Loucy (cell line): ENCODE results near the gene MIA2.

ENCODE experiments used
- CTCF ChIP-seq: fragments of 200-600 bp; sonication (generic); conservative IDR thresholded peaks from 2 replicates; pipeline ENCODE4 v1.5.1; 2014; ENCODE audit warnings: mild to moderate bottlenecking, antibody characterized with exemption, low read length
- EZH2phosphoT487 ChIP-seq: fragments of 200-600 bp; IDR thresholded peaks from 2 replicates; pipeline ENCODE4 v1.6.1; 2018; ENCODE audit warnings: antibody characterized with exemption, mild to moderate bottlenecking, moderate library complexity, borderline replicate concordance

- TF ChIP-seq CTCF (no peak), EZH2phosphoT487 (no peak)
Measured at GRCh38 chr14:39318574-39318973, 84.9 kb downstream of the MIA2 start.
